Kidney epithelial cell (primary cell): Measurements from ENCODE around the gene POLD4. TPM values are rescaled to one million over a fixed set of nuclear protein-coding genes. Genes with fewer than 3 reads are reported as not detected.
A peak's percentile ranks its signal among the peaks of the same experiment; 100 is the strongest.

Experiments used
- DNase-seq: peaks from one replicate; pipeline ENCODE4 v3.0.0-alpha.2; 2010; ENCODE audit warnings: low read depth
- H3K27me3 ChIP-seq: 2 replicates; pipeline ENCODE4 v1.6.0; 2011; ENCODE audit warnings: low read length; ENCODE audit not compliant: control insufficient read depth, insufficient read depth
- H3K36me3 ChIP-seq: 2 replicates; pipeline ENCODE4 v1.5.1; 2011; ENCODE audit warnings: low read length; ENCODE audit not compliant: control insufficient read depth, insufficient read depth
- H3K4me3 ChIP-seq: 2 replicates; pipeline ENCODE4 v1.5.1; 2011; ENCODE audit warnings: low read depth, mild to moderate bottlenecking, control low read depth, low read length
- total RNA-seq: library from RNA; depleted of rRNA; stranded (reverse); fragments of >200 nt; gene quantifications from 2 replicates; pipeline ENCODE4 v1.2.3, GENCODE V29; 2015
- TF ChIP-seq, protein P1 (sequence below): IDR thresholded peaks from 2 replicates; pipeline ENCODE4 v1.5.1; 2011; ENCODE audit warnings: mild to moderate bottlenecking, moderate library complexity, low read length, control low read depth, inconsistent platforms; ENCODE audit not compliant: insufficient read depth, poor library complexity, severe bottlenecking

POLD4 gene
- total RNA-seq, 1 donor from 2014 or later, result 70.7 TPM

DNA sequence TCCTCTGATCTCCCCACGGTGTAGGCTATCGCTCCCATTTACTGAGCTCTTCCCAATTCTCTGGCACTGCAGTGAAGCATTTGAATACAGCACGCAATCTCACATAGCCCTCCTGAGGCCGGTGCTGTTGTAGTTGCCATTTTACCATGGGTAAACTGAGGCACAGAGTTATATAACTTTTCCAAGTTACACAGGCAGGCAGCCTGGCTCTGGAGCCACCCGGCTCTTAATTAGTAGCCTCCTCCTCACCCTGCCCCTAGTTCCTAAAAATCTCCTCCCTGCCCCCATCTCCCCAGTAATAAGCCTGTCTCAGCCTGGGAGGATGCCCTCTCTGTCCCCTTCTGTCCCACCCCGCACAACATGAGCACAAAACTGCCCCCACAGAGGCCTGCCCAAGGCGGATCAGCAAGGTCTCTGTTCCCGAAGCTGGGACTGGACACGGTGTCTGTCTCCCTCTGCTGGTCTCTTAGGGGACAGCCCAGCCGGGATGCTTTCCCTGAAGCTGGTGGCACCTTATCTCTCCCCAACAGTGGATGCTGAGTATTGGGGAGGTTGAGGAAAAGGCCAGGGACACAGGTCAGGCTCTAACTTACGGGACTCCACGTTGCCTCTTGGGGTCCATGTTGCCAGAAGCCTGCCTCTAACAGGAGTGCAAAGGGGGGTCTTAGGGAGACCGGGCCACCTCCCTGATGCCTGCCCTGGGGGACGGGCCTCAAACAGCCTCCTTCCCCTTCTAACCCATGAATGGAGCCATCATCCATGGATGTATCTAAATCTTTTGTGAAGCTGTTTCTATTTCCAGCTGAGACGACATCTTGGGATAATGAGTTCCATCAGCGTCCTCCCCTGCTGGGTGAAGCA, 29.2 kb upstream of the POLD4 start:
- H3K4me3 ChIP-seq, result no peak overlapping the region
- H3K36me3 ChIP-seq, result no peaks in the 10 kb centered on the region
- DNase-seq, result no peak
- TF ChIP-seq, protein P1, sequence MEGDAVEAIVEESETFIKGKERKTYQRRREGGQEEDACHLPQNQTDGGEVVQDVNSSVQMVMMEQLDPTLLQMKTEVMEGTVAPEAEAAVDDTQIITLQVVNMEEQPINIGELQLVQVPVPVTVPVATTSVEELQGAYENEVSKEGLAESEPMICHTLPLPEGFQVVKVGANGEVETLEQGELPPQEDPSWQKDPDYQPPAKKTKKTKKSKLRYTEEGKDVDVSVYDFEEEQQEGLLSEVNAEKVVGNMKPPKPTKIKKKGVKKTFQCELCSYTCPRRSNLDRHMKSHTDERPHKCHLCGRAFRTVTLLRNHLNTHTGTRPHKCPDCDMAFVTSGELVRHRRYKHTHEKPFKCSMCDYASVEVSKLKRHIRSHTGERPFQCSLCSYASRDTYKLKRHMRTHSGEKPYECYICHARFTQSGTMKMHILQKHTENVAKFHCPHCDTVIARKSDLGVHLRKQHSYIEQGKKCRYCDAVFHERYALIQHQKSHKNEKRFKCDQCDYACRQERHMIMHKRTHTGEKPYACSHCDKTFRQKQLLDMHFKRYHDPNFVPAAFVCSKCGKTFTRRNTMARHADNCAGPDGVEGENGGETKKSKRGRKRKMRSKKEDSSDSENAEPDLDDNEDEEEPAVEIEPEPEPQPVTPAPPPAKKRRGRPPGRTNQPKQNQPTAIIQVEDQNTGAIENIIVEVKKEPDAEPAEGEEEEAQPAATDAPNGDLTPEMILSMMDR, result peak; percentile 98
- no peaks in the 10 kb centered on the region for H3K27me3 ChIP-seq

DNA sequence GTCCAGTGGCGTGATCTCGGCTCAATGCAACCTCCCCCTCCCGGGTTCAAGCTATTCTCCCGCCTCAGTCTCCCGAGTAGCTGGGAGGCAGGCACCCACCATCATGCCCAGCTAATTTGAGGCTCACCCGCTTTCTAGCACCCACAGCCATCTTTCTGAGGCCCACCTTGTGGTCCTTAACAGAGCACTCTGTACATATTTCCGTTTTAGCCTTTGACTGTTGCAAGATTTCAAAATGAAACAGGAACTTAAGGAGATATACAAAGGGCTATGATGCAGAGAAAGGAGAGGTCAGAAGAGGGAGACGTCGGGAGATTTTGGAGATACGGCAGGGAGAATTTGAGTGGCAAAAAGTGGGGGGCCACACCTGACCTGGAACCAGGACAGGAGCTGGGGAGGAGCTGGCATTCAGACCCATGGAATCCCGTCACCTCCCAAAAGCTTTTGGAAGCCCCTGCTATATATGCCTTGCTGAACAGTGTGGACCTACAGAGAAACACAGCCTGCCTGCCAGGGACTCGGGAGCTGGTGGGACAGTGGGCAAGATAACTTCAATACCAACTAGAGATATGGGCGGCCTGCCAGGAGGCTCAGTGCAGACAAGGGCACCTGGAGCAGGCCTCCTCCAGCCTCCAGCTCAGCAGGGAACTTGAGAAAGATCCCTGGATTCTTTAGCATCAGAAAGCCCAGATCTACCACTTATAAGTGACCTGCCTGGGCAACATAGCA, 28.1 kb upstream of the POLD4 start:
- H3K36me3 ChIP-seq, result no peaks in the 10 kb centered on the region
- TF ChIP-seq, protein P1, result no peak
- H3K27me3 ChIP-seq, result no peaks in the 10 kb centered on the region
- no peak overlapping the region for H3K4me3 ChIP-seq
- DNase-seq, result no peak

DNA sequence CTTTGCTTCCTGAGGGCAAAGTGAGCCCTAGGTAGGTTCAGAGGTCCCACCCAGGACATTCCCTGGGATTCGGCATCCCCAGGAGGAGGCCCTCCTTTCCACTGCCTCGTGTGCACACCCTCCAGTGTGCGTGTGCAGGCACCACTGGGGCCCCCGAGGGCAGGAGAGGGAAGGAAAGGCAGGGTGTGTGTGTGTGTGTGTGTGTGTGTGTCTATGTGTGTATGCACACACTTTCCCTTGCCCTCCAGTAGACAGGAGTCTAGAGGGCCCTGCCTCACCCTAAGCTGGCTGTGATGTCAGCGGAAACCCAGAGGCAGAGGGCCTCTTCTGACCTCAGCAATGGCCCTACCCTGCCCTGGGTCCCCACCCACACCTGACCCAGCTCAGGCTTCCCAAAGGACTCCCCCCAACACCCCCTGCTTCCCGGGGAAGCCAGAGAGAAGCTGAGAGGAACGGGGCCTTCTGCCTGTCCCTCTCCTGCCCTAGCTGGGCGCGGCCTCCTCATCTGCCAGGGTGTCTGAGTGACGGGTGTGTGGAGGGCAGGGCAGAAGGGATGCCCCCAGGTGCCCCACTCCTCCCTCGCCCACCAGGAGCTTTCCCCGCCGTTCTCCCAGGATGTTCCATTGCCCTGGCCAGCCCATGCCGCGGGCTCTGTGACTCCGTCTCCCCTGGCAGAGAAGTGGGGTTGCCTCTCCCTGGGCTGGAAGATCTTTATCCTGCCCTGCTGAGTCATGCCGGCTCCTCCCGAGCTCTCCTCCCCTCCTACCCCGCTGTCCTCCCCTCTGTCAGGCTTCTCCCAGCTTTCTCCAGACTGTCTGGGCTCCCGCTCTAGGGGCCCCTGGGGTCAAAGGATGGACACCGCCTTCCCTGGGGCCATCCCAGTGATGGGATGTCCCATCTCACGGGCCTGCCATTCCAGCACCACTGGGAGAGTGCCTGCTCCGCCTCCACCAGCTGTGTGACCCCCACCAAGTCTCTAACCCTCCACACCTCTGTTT, 26.0 kb upstream of the POLD4 start:
- no peaks in the 10 kb centered on the region for H3K27me3 ChIP-seq
- H3K36me3 ChIP-seq, result no peaks in the 10 kb centered on the region
- no peak for DNase-seq
- no peak overlapping the region for H3K4me3 ChIP-seq
- TF ChIP-seq, protein P1, result no peak

DNA sequence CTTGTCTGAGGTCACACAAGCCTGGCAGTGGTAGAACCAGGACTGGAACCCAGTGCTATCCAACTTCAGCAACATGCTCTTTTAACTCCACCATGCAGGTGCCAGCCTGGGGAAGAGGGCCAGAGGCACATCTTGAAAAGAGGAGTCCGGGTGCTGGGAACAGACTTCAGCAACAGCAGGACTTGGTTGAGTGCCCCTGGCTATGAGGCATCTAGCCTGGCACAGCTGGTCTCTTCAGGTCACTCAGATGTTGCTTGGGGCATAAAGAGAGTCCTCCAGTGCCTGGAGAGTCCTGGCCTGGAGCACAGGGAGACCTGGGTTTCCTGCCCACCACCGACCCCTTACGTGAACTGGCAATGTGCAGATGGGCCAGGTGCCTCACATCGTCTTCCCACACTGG, 25.2 kb upstream of the POLD4 start:
- TF ChIP-seq, protein P1, result no peak
- Histone ChIP-seq H3K4me3 (no peak overlapping the region), H3K27me3 (no peaks in the 10 kb centered on the region), H3K36me3 (no peaks in the 10 kb centered on the region)
- DNase-seq, result no peak

DNA sequence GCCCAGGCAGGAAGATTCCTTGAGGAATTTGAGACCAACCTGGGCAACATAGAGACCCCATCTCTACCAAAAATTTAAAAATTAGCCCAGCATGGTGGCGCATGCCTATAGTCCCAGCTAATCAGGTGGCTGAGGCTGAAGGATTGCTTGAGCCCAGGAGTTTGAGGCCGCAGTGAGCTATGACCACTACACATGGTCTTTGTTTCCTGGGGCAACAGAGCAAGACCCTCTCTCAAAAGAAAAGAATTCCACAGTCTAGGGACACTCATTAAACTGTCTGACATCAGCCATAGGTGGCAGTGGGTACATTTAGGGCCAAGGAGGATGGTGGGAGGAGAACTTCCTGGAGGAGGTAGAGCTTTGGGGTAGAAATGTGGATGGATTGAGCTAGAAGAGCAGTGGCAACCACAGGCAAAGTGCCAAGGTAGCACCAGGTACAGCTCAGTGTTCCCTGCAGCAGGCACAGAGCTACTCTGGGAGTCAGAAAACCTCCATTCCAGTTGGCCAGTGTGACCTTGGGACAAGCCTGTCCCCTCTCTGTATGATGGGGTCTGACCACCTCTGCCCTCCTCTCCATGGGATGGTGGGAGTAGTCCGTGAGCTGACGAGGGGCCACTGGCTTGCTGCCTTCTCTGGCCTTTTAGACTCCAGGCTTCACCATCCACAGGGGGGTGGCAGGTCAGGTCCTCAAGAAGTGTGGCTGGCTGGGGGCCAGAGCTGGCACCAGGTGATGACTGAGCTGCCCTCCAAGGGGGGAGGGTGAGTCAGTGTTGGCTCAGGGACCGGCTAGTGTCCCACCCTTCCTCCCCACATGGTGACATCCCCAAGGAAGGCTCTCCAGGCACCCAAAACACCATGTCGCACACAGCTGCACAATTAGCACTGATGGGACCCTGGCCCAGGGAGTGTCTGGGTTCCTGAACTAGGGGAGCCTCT, 23.8 kb upstream of the POLD4 start:
- no peaks in the 10 kb centered on the region for H3K27me3 ChIP-seq
- TF ChIP-seq, protein P1, result no peak
- no peaks in the 10 kb centered on the region for H3K36me3 ChIP-seq
- no peak overlapping the region for H3K4me3 ChIP-seq
- DNase-seq, result no peak
